Measurements from ENCODE around the gene EEF1B2.

- TF ChIP-seq, protein P1, sequence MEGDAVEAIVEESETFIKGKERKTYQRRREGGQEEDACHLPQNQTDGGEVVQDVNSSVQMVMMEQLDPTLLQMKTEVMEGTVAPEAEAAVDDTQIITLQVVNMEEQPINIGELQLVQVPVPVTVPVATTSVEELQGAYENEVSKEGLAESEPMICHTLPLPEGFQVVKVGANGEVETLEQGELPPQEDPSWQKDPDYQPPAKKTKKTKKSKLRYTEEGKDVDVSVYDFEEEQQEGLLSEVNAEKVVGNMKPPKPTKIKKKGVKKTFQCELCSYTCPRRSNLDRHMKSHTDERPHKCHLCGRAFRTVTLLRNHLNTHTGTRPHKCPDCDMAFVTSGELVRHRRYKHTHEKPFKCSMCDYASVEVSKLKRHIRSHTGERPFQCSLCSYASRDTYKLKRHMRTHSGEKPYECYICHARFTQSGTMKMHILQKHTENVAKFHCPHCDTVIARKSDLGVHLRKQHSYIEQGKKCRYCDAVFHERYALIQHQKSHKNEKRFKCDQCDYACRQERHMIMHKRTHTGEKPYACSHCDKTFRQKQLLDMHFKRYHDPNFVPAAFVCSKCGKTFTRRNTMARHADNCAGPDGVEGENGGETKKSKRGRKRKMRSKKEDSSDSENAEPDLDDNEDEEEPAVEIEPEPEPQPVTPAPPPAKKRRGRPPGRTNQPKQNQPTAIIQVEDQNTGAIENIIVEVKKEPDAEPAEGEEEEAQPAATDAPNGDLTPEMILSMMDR (IDR thresholded peaks at IDR 0.05) = no peak
- no peak for TF ChIP-seq POLR2A (IDR thresholded peaks at IDR 0.05)
- no peak for TF ChIP-seq POLR2AphosphoS5 (IDR thresholded peaks at IDR 0.05)
Observed at GRCh38 chr2:206154197-206154596, 5.5 kb upstream of the EEF1B2 start.
